A549 (cell line): ENCODE data around the gene CAPZA1.

Source experiments
- CEBPB ChIP-seq, 2 experiments: fragments of >200 bp in 1 of 2; sonication (Bioruptor Twin) in 1 of 2; formaldehyde crosslinking in 1 of 2; IDR thresholded peaks; 2 replicates each; pipeline ENCODE4 v1.6.1; 2012 to 2016
- CTCF ChIP-seq: fragments of >200 bp; sonication (Bioruptor Twin); formaldehyde crosslinking; IDR thresholded peaks from 3 replicates; pipeline ENCODE4 v1.5.1; 2016
- EP300 ChIP-seq, 2 experiments: fragments of >200 bp; sonication (Bioruptor Twin); formaldehyde crosslinking; IDR thresholded peaks; 2 replicates in 1 of 2; 3 replicates in 1 of 2; pipeline ENCODE4 v1.6.1; 2016 to 2017
- JUNB ChIP-seq: fragments of >200 bp; sonication (Bioruptor Twin); formaldehyde crosslinking; IDR thresholded peaks from 2 replicates; pipeline ENCODE4 v1.6.1; 2016
- KDM1A ChIP-seq: fragments of 200-600 bp; sonication (generic); IDR thresholded peaks from 2 replicates; pipeline ENCODE4 v1.6.1; 2016; ENCODE audit warnings: low read depth, mild to moderate bottlenecking
- MAZ ChIP-seq: fragments of 150-350 bp; IDR thresholded peaks from 2 replicates; pipeline ENCODE4 v1.6.1; 2014; ENCODE audit warnings: antibody characterized with exemption, low read depth, low read length, borderline replicate concordance
- POLR2A ChIP-seq: IDR thresholded peaks from 2 replicates; pipeline ENCODE4 v1.6.1; 2012; ENCODE audit warnings: mild to moderate bottlenecking, low read length
- RAD21 ChIP-seq, 2 experiments: fragments of >200 bp in 1 of 2; sonication (Bioruptor Twin) in 1 of 2; formaldehyde crosslinking in 1 of 2; IDR thresholded peaks in 1 of 2; conservative IDR thresholded peaks in 1 of 2; 2 replicates in 1 of 2; 3 replicates in 1 of 2; pipeline ENCODE4 v1.6.1; 2012 to 2018; ENCODE audit warnings: inconsistent platforms in 1 of 2
- RFX5 ChIP-seq: fragments of 450-650 bp; IDR thresholded peaks from 2 replicates; pipeline ENCODE4 v1.7.1; 2014; ENCODE audit warnings: antibody characterized with exemption, mild to moderate bottlenecking, moderate library complexity
- TP53 ChIP-seq: fragments of 250-450 bp; sonication (Bioruptor Pico); IDR thresholded peaks from 2 replicates; pipeline ENCODE4 v1.5.0; 2021; ENCODE audit warnings: mild to moderate bottlenecking, moderate library complexity
- USF2 ChIP-seq: fragments of 450-650 bp; IDR thresholded peaks from 2 replicates; pipeline ENCODE4 v1.6.1; 2014; ENCODE audit warnings: antibody characterized with exemption
- TF ChIP-seq, protein P1 (sequence below): IDR thresholded peaks from 2 replicates; pipeline ENCODE4 v1.6.1; 2012
- TF ChIP-seq, protein P2 (sequence below): fragments of 200-600 bp; sonication (generic); IDR thresholded peaks from 2 replicates; pipeline ENCODE4 v1.6.1; 2016; ENCODE audit warnings: antibody characterized with exemption, mild to moderate bottlenecking, moderate library complexity

- TF ChIP-seq CEBPB (IDR thresholded peaks at IDR 0.05): no peak
- TF ChIP-seq, protein P1, sequence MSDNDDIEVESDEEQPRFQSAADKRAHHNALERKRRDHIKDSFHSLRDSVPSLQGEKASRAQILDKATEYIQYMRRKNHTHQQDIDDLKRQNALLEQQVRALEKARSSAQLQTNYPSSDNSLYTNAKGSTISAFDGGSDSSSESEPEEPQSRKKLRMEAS: no peak
- TF ChIP-seq CTCF: no peak
- TF ChIP-seq RAD21 (conservative IDR thresholded peaks at IDR 0.05 in 1 of 2, IDR thresholded peaks at IDR 0.05 in 1 of 2): no peak
- TF ChIP-seq EP300 (IDR thresholded peaks at IDR 0.05): no peak
- no peak for TF ChIP-seq KDM1A
- no peak for TF ChIP-seq POLR2A
- TF ChIP-seq JUNB: no peak
- TF ChIP-seq RFX5: no peak
- TF ChIP-seq, protein P2, sequence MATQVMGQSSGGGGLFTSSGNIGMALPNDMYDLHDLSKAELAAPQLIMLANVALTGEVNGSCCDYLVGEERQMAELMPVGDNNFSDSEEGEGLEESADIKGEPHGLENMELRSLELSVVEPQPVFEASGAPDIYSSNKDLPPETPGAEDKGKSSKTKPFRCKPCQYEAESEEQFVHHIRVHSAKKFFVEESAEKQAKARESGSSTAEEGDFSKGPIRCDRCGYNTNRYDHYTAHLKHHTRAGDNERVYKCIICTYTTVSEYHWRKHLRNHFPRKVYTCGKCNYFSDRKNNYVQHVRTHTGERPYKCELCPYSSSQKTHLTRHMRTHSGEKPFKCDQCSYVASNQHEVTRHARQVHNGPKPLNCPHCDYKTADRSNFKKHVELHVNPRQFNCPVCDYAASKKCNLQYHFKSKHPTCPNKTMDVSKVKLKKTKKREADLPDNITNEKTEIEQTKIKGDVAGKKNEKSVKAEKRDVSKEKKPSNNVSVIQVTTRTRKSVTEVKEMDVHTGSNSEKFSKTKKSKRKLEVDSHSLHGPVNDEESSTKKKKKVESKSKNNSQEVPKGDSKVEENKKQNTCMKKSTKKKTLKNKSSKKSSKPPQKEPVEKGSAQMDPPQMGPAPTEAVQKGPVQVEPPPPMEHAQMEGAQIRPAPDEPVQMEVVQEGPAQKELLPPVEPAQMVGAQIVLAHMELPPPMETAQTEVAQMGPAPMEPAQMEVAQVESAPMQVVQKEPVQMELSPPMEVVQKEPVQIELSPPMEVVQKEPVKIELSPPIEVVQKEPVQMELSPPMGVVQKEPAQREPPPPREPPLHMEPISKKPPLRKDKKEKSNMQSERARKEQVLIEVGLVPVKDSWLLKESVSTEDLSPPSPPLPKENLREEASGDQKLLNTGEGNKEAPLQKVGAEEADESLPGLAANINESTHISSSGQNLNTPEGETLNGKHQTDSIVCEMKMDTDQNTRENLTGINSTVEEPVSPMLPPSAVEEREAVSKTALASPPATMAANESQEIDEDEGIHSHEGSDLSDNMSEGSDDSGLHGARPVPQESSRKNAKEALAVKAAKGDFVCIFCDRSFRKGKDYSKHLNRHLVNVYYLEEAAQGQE: no peak
- TF ChIP-seq USF2: no peak
- TF ChIP-seq TP53 (CRISPR knock-in tag): no peak
- TF ChIP-seq MAZ: no peak
These were observed 14.7 kb downstream of the CAPZA1 start for GRCh38 chr1:112634367-112634766.
